HCT116 (cell line): ENCODE measurements around the gene IL36RN. TPM values are rescaled to one million over a fixed set of nuclear protein-coding genes. Genes with fewer than 3 reads are reported as not detected.

Experiments used
- ATAC-seq: fragments of 200-7000 bp; cut with Tn5 transposase; 2 replicates; pipeline ENCODE4 v1.9.1; 2020; ENCODE audit warnings: mild to moderate bottlenecking, moderate library complexity
- BruUV-seq: library from RNA; stranded (reverse); fragments of 400-500 nt; replicated peaks from 2 replicates; lab custom pipeline; 2021; lab: Mats Ljungman, UMichigan
- CTCF ChIA-PET: fragments of 300-600 bp; sonication (Branson Sonifier 250); formaldehyde crosslinking; loops from one replicate; lab custom pipeline; 2021; ENCODE audit warnings: antibody characterized with exemption; lab: Charles Lee
- POLR2A ChIA-PET: fragments of 300-600, 350-600 bp; sonication (Branson Sonifier 250); formaldehyde crosslinking; loops from one replicate; lab custom pipeline; 2021; ENCODE audit warnings: antibody characterized with exemption; lab: Charles Lee
- RAD21 ChIA-PET, 2 experiments: fragments of 300-600 bp; sonication (Branson Sonifier 250); formaldehyde crosslinking; loops; one replicate each; lab custom pipeline; 2023; ENCODE audit warnings: low total read pairs in 2 of 2; ENCODE audit not compliant: uncharacterized antibody in 2 of 2, unreplicated experiment in 2 of 2, low non-redundant PET in 1 of 2; lab: Charles Lee
- DNase-seq: peaks from one replicate; pipeline ENCODE4 v3.0.0-alpha.2; 2010; ENCODE audit warnings: low read depth, low spot score
- H2AFZ ChIP-seq: fragments of 200-600 bp; shearing (Covaris generic), sonication (generic); 2 replicates; pipeline ENCODE4 v1.6.1; 2017; ENCODE audit warnings: low read depth, mixed run types, mixed read lengths, antibody characterized with exemption, low read length; ENCODE audit not compliant: poor library complexity, severe bottlenecking
- H3K27ac ChIP-seq: 2 replicates; pipeline ENCODE4 v1.5.1; 2012; ENCODE audit warnings: low read depth, low read length
- H3K27me3 ChIP-seq: fragments of 200-600 bp; sonication (generic); 2 replicates; pipeline ENCODE4 v1.6.1; 2016; ENCODE audit warnings: mixed run types, low read length, mixed read lengths; ENCODE audit not compliant: insufficient read depth
- H3K36me3 ChIP-seq, 2 experiments: fragments of 200-500 bp in 1 of 2; fragments of 200-600 bp in 1 of 2; sonication (Bioruptor generic) in 1 of 2; sonication (generic) in 1 of 2; 2 replicates each; pipeline versions ENCODE4 v1.5.1 to v1.6.1; 2014 to 2016; ENCODE audit warnings: low read length in 2 of 2, inconsistent platforms in 1 of 2, mixed read lengths in 1 of 2, mixed run types in 1 of 2; ENCODE audit not compliant: insufficient read depth in 2 of 2, control insufficient read depth in 1 of 2
- H3K4me1 ChIP-seq, 2 experiments: fragments of 200-600 bp in 1 of 2; sonication (generic) in 1 of 2; 2 replicates each; pipeline versions ENCODE4 v1.5.1 to v1.6.1; 2012 to 2017; ENCODE audit warnings: low read length in 2 of 2, inconsistent platforms in 1 of 2, mild to moderate bottlenecking in 1 of 2, mixed read lengths in 1 of 2, mixed run types in 1 of 2, moderate library complexity in 1 of 2; ENCODE audit not compliant: insufficient read depth in 2 of 2, control insufficient read depth in 1 of 2
- H3K4me2 ChIP-seq: fragments of 200-600 bp; sonication (generic); 2 replicates; pipeline ENCODE4 v1.6.1; 2017; ENCODE audit warnings: mixed run types, low read length, mixed read lengths
- H3K4me3 ChIP-seq, 2 experiments: fragments of 200-600 bp in 1 of 2; sonication (generic) in 1 of 2; replicated peaks in 1 of 2; 2 replicates each; pipeline ENCODE4 v1.5.1; 2011 to 2016; ENCODE audit warnings: low read length in 2 of 2, control low read depth in 1 of 2, low read depth in 1 of 2, mild to moderate bottlenecking in 1 of 2, mixed read lengths in 1 of 2, mixed run types in 1 of 2
- H3K79me2 ChIP-seq: fragments of 200-600 bp; sonication (generic); 2 replicates; pipeline ENCODE4 v1.6.1; 2017; ENCODE audit warnings: mild to moderate bottlenecking, mixed run types, low read length, moderate library complexity, mixed read lengths; ENCODE audit not compliant: insufficient read depth
- H3K9ac ChIP-seq: fragments of 200-600 bp; sonication (generic); 2 replicates; pipeline ENCODE4 v1.6.1; 2016; ENCODE audit warnings: low read length, mixed read lengths
- H3K9me2 ChIP-seq: fragments of 200-600 bp; sonication (generic), shearing (Covaris generic); 2 replicates; pipeline ENCODE4 v1.6.1; 2017; ENCODE audit warnings: mixed run types, mild to moderate bottlenecking, moderate library complexity; ENCODE audit not compliant: insufficient read depth
- H3K9me3 ChIP-seq, 2 experiments: fragments of 200-500 bp in 1 of 2; fragments of 200-600 bp in 1 of 2; sonication (Bioruptor generic) in 1 of 2; sonication (generic) in 1 of 2; 2 replicates each; pipeline ENCODE4 v1.6.1; 2014 to 2017; ENCODE audit warnings: low read length in 2 of 2, mixed read lengths in 2 of 2, inconsistent platforms in 1 of 2, low read depth in 1 of 2, mild to moderate bottlenecking in 1 of 2, mixed run types in 1 of 2, moderate library complexity in 1 of 2; ENCODE audit not compliant: control insufficient read depth in 1 of 2, insufficient read depth in 1 of 2
- H4K20me1 ChIP-seq: fragments of 200-600 bp; sonication (generic), shearing (Covaris generic); 2 replicates; pipeline ENCODE4 v1.6.1; 2017; ENCODE audit warnings: mixed run types, mild to moderate bottlenecking, moderate library complexity; ENCODE audit not compliant: insufficient read depth
- CEBPB ChIP-seq: IDR thresholded peaks from 2 replicates; pipeline ENCODE4 v1.6.1; 2012; ENCODE audit warnings: low read depth
- CTCF ChIP-seq, 3 experiments: fragments of 200-600 bp in 1 of 3; sonication (generic) in 1 of 3; IDR thresholded peaks in 2 of 3; conservative IDR thresholded peaks in 1 of 3; 2 replicates each; pipeline ENCODE4 v1.5.1; 2012 to 2017; ENCODE audit warnings: low read depth in 2 of 3, low read length in 2 of 3, antibody characterized with exemption in 1 of 3, borderline replicate concordance in 1 of 3, control low read depth in 1 of 3, mild to moderate bottlenecking in 1 of 3, mixed read lengths in 1 of 3, mixed run types in 1 of 3, moderate library complexity in 1 of 3; ENCODE audit not compliant: insufficient read depth in 1 of 3
- EZH2phosphoT487 ChIP-seq: fragments of 200-600 bp; IDR thresholded peaks from 2 replicates; pipeline ENCODE4 v1.6.1; 2018; ENCODE audit warnings: antibody characterized with exemption, borderline replicate concordance
- REST ChIP-seq: IDR thresholded peaks from 2 replicates; pipeline ENCODE4 v1.6.1; 2012; ENCODE audit warnings: low read depth
- SP1 ChIP-seq: IDR thresholded peaks from 2 replicates; pipeline ENCODE4 v1.6.1; 2012; ENCODE audit warnings: low read depth
- SRF ChIP-seq: IDR thresholded peaks from 2 replicates; pipeline ENCODE4 v1.6.1; 2012; ENCODE audit warnings: low read depth
- TCF7L2 ChIP-seq: IDR thresholded peaks from 2 replicates; pipeline ENCODE4 v1.7.0; 2011; ENCODE audit warnings: borderline replicate concordance, inconsistent platforms; ENCODE audit not compliant: insufficient read depth, insufficient read length; ENCODE audit errors: extremely low read depth
- YY1 ChIP-seq: IDR thresholded peaks from 2 replicates; pipeline ENCODE4 v1.6.1; 2011; ENCODE audit warnings: low read length, low read depth, moderate library complexity, mild to moderate bottlenecking; ENCODE audit not compliant: insufficient replicate concordance; ENCODE audit errors: extremely low read depth
- ZBTB33 ChIP-seq: IDR thresholded peaks from 2 replicates; pipeline ENCODE4 v1.6.1; 2011; ENCODE audit warnings: mild to moderate bottlenecking, low read length, moderate library complexity; ENCODE audit not compliant: insufficient replicate concordance; ENCODE audit errors: extremely low read depth
- ZFX ChIP-seq: fragments of 450-650 bp; IDR thresholded peaks from 2 replicates; pipeline ENCODE4 v1.6.1; 2017
- intact Hi-C: fragments of 100-400 bp; cut with micrococcal nuclease; formaldehyde crosslinking; loops from 2 replicates; pipeline ENCODE4 v1.10.0; 2022
- total RNA-seq: library from RNA; stranded (reverse); gene quantifications from one replicate; pipeline ENCODE4 v1.2.1, GENCODE V29; 2021; ENCODE audit not compliant: unreplicated experiment
- TF ChIP-seq, protein P1 (sequence below): IDR thresholded peaks from 2 replicates; pipeline ENCODE4 v1.6.1; 2012

The IL36RN gene
- total RNA-seq, 1 experiment from 2014 or later = not detected

DNA sequence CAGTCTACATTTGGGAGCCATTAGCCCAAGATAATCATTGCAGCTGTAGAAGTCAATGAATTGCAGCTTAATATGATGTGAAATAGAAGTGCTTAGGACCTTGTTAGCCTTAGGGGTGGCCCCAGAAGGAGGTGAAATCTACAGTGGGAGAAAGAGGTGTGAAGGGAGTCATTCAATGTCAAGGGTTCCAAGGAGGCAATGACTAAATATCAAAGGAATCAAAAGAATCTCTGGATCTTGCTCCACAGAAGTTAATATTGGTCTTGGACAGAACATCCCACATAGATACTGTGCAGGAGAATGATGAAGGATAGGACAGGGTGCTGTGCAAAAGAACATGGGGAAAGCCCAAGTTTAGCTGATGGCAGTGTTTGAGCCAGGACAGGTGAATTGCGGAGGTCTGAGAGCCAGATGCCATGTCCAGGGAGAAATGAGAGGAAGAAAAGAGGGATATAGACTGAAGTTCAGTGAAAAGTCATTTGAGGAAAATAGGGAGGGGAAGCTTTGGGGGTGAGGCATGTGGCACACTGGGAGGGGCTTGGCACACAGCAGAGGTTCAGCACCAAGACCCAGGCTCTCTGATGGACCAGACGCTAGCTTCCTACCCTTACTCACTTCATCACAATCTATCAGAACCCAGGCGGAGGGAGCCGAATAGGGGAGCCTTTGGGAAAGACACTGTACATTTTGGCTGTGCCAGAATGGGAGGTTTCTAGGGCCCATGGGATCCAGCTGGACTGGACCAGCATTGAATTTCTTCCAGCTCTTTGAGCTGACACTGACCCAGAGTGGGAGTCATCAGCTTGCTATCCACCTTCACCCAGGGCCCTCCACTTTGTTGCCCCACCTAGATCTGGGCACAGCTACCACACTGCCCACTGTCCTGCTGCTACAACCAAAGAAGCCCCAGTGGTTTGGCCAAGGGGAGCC is 10.9 kb downstream of the IL36RN start:
- H3K4me1 ChIP-seq = peaks cover 0 to 6% of the 10 kb centered on the region in 2 experiments; a peak in 2 of 4 replicates
- ATAC-seq (no peak), DNase-seq (no peak)
- ChIA-PET RAD21 (no interaction called here), POLR2A (no interaction called here)
- intact Hi-C loops = no loop called here
- no peak overlapping the region for H3K4me2 ChIP-seq
- H3K9me3 ChIP-seq = no peaks in the 10 kb centered on the region
- no peaks in the 10 kb centered on the region for H4K20me1 ChIP-seq
- H3K27me3 ChIP-seq = no peaks in the 10 kb centered on the region
- no peak overlapping the region for H3K9ac ChIP-seq
- H3K79me2 ChIP-seq = no peaks in the 10 kb centered on the region
- no peak overlapping the region for H2AFZ ChIP-seq
- no peaks in the 10 kb centered on the region for H3K36me3 ChIP-seq
- no peak overlapping the region for H3K27ac ChIP-seq
- H3K4me3 ChIP-seq = no peak overlapping the region
- no peak for TF ChIP-seq YY1
- TF ChIP-seq CEBPB = no peak
- no peak for TF ChIP-seq SP1
- TF ChIP-seq ZFX = no peak
- no peak for TF ChIP-seq CTCF (IDR thresholded peaks at IDR 0.05 in 2 of 3, conservative IDR thresholded peaks at IDR 0.05 in 1 of 3; ENCODE audit: borderline replicate concordance in 1 of 3, insufficient read depth in 1 of 3, low read depth in 2 of 3, low read length in 2 of 3)
- TF ChIP-seq EZH2phosphoT487 = no peak
- TF ChIP-seq TCF7L2 = no peak
- TF ChIP-seq, protein P1, sequence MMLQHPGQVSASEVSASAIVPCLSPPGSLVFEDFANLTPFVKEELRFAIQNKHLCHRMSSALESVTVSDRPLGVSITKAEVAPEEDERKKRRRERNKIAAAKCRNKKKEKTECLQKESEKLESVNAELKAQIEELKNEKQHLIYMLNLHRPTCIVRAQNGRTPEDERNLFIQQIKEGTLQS = no peak
- no peak for TF ChIP-seq ZBTB33
- TF ChIP-seq SRF = no peak
- TF ChIP-seq REST = no peak
- TF ChIP-seq, all 23 proteins: peak for 0
- CTCF ChIA-PET = interaction anchor here (0.6 to 1.6 kb wide), 3 partner anchors 10 to 129 kb away, joined by 3 to 6 read pairs (median 4); no protein-coding TSS in a partner anchor
- no TSS peak for BruUV-seq
- H3K9me2 ChIP-seq = no peaks in the 10 kb centered on the region
